GM12878 (cell line): ENCODE data around the gene TLE2.

Experiments
- CREM ChIP-seq: IDR thresholded peaks from 2 replicates; pipeline ENCODE4 v1.6.1; 2014; ENCODE audit warnings: antibody characterized with exemption, low read depth
- E2F8 ChIP-seq: fragments of 450-650 bp; IDR thresholded peaks from 2 replicates; pipeline ENCODE4 v1.6.1; 2018; ENCODE audit warnings: mild to moderate bottlenecking, low read depth, moderate library complexity; ENCODE audit not compliant: partially characterized antibody
- EZH2 ChIP-seq: IDR thresholded peaks from 2 replicates; pipeline ENCODE4 v1.6.1; 2012; ENCODE audit warnings: low read depth, mild to moderate bottlenecking, control low read depth, inconsistent platforms, low read length, borderline replicate concordance; ENCODE audit not compliant: control insufficient read depth
- NR2F1 ChIP-seq: fragments of 450-650 bp; conservative IDR thresholded peaks from 2 replicates; pipeline ENCODE4 v1.6.1; 2017; ENCODE audit warnings: mild to moderate bottlenecking
- POLR2A ChIP-seq: IDR thresholded peaks from 2 replicates; pipeline ENCODE4 v1.6.1; 2011; ENCODE audit warnings: low read depth, mild to moderate bottlenecking, low read length
- SMC3 ChIP-seq: IDR thresholded peaks from 2 replicates; pipeline ENCODE4 v1.6.1; 2011; ENCODE audit warnings: low read length, improper control_type of control experiment, borderline replicate concordance
- USF1 ChIP-seq: IDR thresholded peaks from 2 replicates; pipeline ENCODE4 v1.6.1; 2011; ENCODE audit warnings: borderline replicate concordance, low read depth, mild to moderate bottlenecking, moderate library complexity, mixed read lengths, low read length; ENCODE audit not compliant: insufficient read depth; ENCODE audit errors: extremely low read length
- YY1 ChIP-seq: IDR thresholded peaks from 2 replicates; pipeline ENCODE4 v1.6.1; 2011; ENCODE audit warnings: low read depth, mild to moderate bottlenecking, low read length
- TF ChIP-seq, protein P1 (sequence below), 3 experiments: IDR thresholded peaks in 2 of 3; conservative IDR thresholded peaks in 1 of 3; 2 replicates each; pipeline ENCODE4 v1.5.1; 2011; ENCODE audit warnings: low read depth in 3 of 3, low read length in 3 of 3, mild to moderate bottlenecking in 3 of 3, control low read depth in 2 of 3, moderate library complexity in 2 of 3, inconsistent platforms in 1 of 3, mixed read lengths in 1 of 3; ENCODE audit not compliant: control insufficient read depth in 2 of 3, insufficient read depth in 1 of 3; ENCODE audit errors: extremely low read depth in 1 of 3
- TF ChIP-seq, protein P2 (sequence below): IDR thresholded peaks from 2 replicates; pipeline ENCODE4 v1.6.1; 2011; ENCODE audit warnings: low read depth, mild to moderate bottlenecking, low read length, moderate library complexity, borderline replicate concordance; ENCODE audit errors: extremely low read depth

DNA sequence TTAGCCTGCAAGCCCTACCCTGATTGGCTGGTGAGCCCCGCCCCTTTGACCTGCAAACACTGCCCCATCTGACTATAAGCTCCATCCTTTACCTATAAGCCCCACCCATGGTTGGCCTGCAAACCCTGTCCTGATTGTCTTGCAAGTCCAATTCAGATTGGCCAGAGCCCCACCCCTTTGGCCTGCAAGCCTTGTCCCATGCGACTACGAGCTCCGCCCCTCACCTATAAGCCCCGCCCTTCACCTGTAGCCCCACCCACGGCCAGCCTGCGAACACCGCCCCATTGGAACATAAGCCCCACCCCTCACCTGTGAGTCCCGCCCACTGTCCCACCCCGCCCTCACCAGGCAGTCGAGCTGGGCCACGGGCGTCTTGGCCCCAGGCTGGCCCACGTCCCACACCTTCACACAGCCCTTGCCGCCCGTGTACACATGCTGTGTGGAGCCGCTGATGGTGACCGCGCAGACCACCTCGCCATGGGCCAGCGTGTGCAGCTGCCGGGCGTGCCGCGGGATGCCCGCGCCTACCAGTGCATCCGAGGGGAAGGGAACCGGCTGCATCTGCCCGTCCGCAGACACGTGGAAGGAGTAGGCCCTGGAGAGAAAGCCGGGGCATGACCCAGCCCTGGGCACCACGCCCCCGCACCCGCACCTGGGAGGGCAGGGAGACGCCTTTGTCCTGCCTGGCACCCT, 22.9 kb downstream of the TLE2 start:
- TF ChIP-seq, protein P1, sequence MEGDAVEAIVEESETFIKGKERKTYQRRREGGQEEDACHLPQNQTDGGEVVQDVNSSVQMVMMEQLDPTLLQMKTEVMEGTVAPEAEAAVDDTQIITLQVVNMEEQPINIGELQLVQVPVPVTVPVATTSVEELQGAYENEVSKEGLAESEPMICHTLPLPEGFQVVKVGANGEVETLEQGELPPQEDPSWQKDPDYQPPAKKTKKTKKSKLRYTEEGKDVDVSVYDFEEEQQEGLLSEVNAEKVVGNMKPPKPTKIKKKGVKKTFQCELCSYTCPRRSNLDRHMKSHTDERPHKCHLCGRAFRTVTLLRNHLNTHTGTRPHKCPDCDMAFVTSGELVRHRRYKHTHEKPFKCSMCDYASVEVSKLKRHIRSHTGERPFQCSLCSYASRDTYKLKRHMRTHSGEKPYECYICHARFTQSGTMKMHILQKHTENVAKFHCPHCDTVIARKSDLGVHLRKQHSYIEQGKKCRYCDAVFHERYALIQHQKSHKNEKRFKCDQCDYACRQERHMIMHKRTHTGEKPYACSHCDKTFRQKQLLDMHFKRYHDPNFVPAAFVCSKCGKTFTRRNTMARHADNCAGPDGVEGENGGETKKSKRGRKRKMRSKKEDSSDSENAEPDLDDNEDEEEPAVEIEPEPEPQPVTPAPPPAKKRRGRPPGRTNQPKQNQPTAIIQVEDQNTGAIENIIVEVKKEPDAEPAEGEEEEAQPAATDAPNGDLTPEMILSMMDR (IDR thresholded peaks at IDR 0.05 in 2 of 3, conservative IDR thresholded peaks at IDR 0.05 in 1 of 3; ENCODE audit: control insufficient read depth in 2 of 3, extremely low read depth in 1 of 3, insufficient read depth in 1 of 3, low read depth in 3 of 3, low read length in 3 of 3), result no peak
- TF ChIP-seq USF1 (no peak), E2F8 (no peak), SMC3 (no peak), NR2F1 (no peak), POLR2A (no peak), YY1 (no peak), EZH2 (no peak), CREM (no peak)
- TF ChIP-seq, protein P2, sequence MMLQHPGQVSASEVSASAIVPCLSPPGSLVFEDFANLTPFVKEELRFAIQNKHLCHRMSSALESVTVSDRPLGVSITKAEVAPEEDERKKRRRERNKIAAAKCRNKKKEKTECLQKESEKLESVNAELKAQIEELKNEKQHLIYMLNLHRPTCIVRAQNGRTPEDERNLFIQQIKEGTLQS, result no peak
